ENCODE measurements around the gene DENND2C.

- no peak for TF ChIP-seq POLR2AphosphoS5 (IDR thresholded peaks at IDR 0.05; ENCODE audit: low read depth, low read length)
- no peak for TF ChIP-seq TAF1 (IDR thresholded peaks at IDR 0.05; ENCODE audit: borderline replicate concordance, insufficient read depth, low read length)
- TF ChIP-seq REST (IDR thresholded peaks at IDR 0.05; ENCODE audit: insufficient read depth in 1 of 2, low read depth in 2 of 2, low read length in 2 of 2) = no peak
- no peak for TF ChIP-seq FOXP2 (optimal IDR thresholded peaks at IDR 0.05; ENCODE audit: borderline replicate concordance, extremely low read depth, extremely low read length, insufficient read depth)
- no peak for TF ChIP-seq SIN3A (IDR thresholded peaks at IDR 0.05; ENCODE audit: borderline replicate concordance, insufficient read depth, low read length)
Measured at GRCh38 chr1:114712977-114713376, 43.1 kb upstream of the DENND2C start.
